A172 (cell line): ENCODE results near the gene CR1L. TPM values are rescaled to one million over a fixed set of nuclear protein-coding genes. Genes with fewer than 3 reads are reported as not detected.

Experiments used
- total RNA-seq: library from RNA; depleted of rRNA; stranded (reverse); fragments of >200 nt; shearing (Covaris generic); gene quantifications from 2 replicates; pipeline ENCODE4 v1.2.3, GENCODE V29; 2014; rRNA removed

The CR1L gene
- total RNA-seq, 1 experiment from 2014 or later = not detected

Other genes with a start within 250 kb of the CR1L start
- 0.02 TPM in 1 of 2 replicates, not detected in the other for gene CR2, start 190.8 kb upstream of the CR1L start, total RNA-seq
- not detected in 2 replicates for gene CR1, start 149.0 kb upstream of the CR1L start, total RNA-seq
- gene CD46, start 106.9 kb downstream of the CR1L start, total RNA-seq = 134 and 148 TPM in 2 replicates